Activated T-cell treated with anti-CD3 and anti-CD28 coated beads, Interleukin-2, amount 50 U/mL, for 24 hours (primary cell): ENCODE data around the gene PRM3.

Source experiments
- DNase-seq: peaks from one replicate; pipeline ENCODE4 v3.0.0-alpha.2; 2020
- H3K27ac Mint-ChIP-seq: 2 replicates; pipeline ENCODE4 v1.8.0; 2020; ENCODE audit warnings: mild to moderate bottlenecking, mixed read lengths
- H3K27me3 Mint-ChIP-seq: 2 replicates; pipeline ENCODE4 v1.8.0; 2020; ENCODE audit warnings: mixed read lengths
- H3K36me3 Mint-ChIP-seq: 2 replicates; pipeline ENCODE4 v1.8.0; 2020; ENCODE audit warnings: low read depth, mixed read lengths
- H3K4me1 Mint-ChIP-seq: 2 replicates; pipeline ENCODE4 v1.8.0; 2020; ENCODE audit warnings: low read depth, mixed read lengths
- H3K4me3 Mint-ChIP-seq: 2 replicates; pipeline ENCODE4 v1.8.0; 2020; ENCODE audit warnings: mild to moderate bottlenecking, moderate library complexity, mixed read lengths
- H3K9me3 Mint-ChIP-seq: 2 replicates; pipeline ENCODE4 v1.8.0; 2020; ENCODE audit warnings: mixed read lengths

The PRM3 gene

GRCh38 chr16:11251525-11252481 is 21.6 kb downstream of the PRM3 start:
- peak overlapping the region; percentile 96 for H3K4me3 Mint-ChIP-seq
- DNase-seq, result peak; percentile 86
- peaks cover 59% of the 10 kb centered on the region for H3K36me3 Mint-ChIP-seq
- peaks cover 61% of the 10 kb centered on the region for H3K4me1 Mint-ChIP-seq
- H3K27ac Mint-ChIP-seq, result peak overlapping the region; percentile 98
- no peaks in the 10 kb centered on the region for H3K27me3 Mint-ChIP-seq
- H3K9me3 Mint-ChIP-seq, result no peaks in the 10 kb centered on the region

- peaks cover 66% of the 10 kb centered on the region for H3K4me1 Mint-ChIP-seq
- H3K4me3 Mint-ChIP-seq, result peak overlapping the region; percentile 96
- no peaks in the 10 kb centered on the region for H3K9me3 Mint-ChIP-seq
- no peak for DNase-seq
- H3K27me3 Mint-ChIP-seq, result no peaks in the 10 kb centered on the region
- H3K36me3 Mint-ChIP-seq, result peaks cover 55% of the 10 kb centered on the region
- peak overlapping the region; percentile 98 for H3K27ac Mint-ChIP-seq
Measured at GRCh38 chr16:11250786-11251524, 22.5 kb downstream of the PRM3 start.

GRCh38 chr16:11250091-11250785 is 23.2 kb downstream of the PRM3 start:
- Mint-ChIP-seq H3K27ac (peak overlapping the region; percentile 98), H3K9me3 (no peaks in the 10 kb centered on the region), H3K27me3 (no peaks in the 10 kb centered on the region), H3K4me3 (no peak overlapping the region), H3K36me3 (peaks cover 53% of the 10 kb centered on the region), H3K4me1 (peaks cover 73% of the 10 kb centered on the region)
- DNase-seq, result peak; percentile 57

- Mint-ChIP-seq H3K4me1 (peaks cover 77% of the 10 kb centered on the region), H3K27ac (peak overlapping the region; percentile 79), H3K9me3 (no peaks in the 10 kb centered on the region)
Measured at GRCh38 chr16:11249233-11250061, 24.0 kb downstream of the PRM3 start.

GRCh38 chr16:11248133-11248532 is 25.3 kb downstream of the PRM3 start:
- no peak overlapping the region for H3K4me3 Mint-ChIP-seq
- peaks cover 33% of the 10 kb centered on the region for H3K36me3 Mint-ChIP-seq
- no peak for DNase-seq
- no peaks in the 10 kb centered on the region for H3K27me3 Mint-ChIP-seq
- H3K4me1 Mint-ChIP-seq, result peaks cover 70% of the 10 kb centered on the region
- peak overlapping the region; percentile 90 for H3K27ac Mint-ChIP-seq
- H3K9me3 Mint-ChIP-seq, result no peaks in the 10 kb centered on the region

More at GRCh38 chr16:11249233-11250061, 24.0 kb downstream of the PRM3 start:
- Mint-ChIP-seq H3K27me3 (no peaks in the 10 kb centered on the region), H3K4me3 (no peak overlapping the region), H3K36me3 (peaks cover 47% of the 10 kb centered on the region)
- DNase-seq, result no peak

- H3K4me3 Mint-ChIP-seq, result no peak overlapping the region
- H3K27me3 Mint-ChIP-seq, result no peaks in the 10 kb centered on the region
- H3K27ac Mint-ChIP-seq, result peak overlapping the region; percentile 60
- no peak for DNase-seq
- peaks cover 51% of the 10 kb centered on the region for H3K4me1 Mint-ChIP-seq
- H3K9me3 Mint-ChIP-seq, result no peaks in the 10 kb centered on the region
- H3K36me3 Mint-ChIP-seq, result peaks cover 15% of the 10 kb centered on the region
Measured at GRCh38 chr16:11245988-11246387, 27.4 kb downstream of the PRM3 start.

GRCh38 chr16:11245222-11245737 is 28.1 kb downstream of the PRM3 start:
- no peak for DNase-seq
- Mint-ChIP-seq H3K36me3 (peaks cover 10% of the 10 kb centered on the region), H3K4me3 (no peak overlapping the region), H3K9me3 (no peaks in the 10 kb centered on the region), H3K27me3 (no peaks in the 10 kb centered on the region), H3K4me1 (peaks cover 46% of the 10 kb centered on the region), H3K27ac (peak overlapping the region; percentile 60)

- DNase-seq, result no peak
- H3K36me3 Mint-ChIP-seq, result peaks cover 1% of the 10 kb centered on the region
- H3K27me3 Mint-ChIP-seq, result no peaks in the 10 kb centered on the region
- H3K4me3 Mint-ChIP-seq, result no peak overlapping the region
- no peak overlapping the region for H3K27ac Mint-ChIP-seq
- H3K4me1 Mint-ChIP-seq, result peaks cover 34% of the 10 kb centered on the region
- no peaks in the 10 kb centered on the region for H3K9me3 Mint-ChIP-seq
Measured at GRCh38 chr16:11242658-11243057, 30.8 kb downstream of the PRM3 start.

GRCh38 chr16:11241480-11242204 is 31.8 kb downstream of the PRM3 start:
- no peaks in the 10 kb centered on the region for H3K27me3 Mint-ChIP-seq
- H3K4me1 Mint-ChIP-seq, result peaks cover 34% of the 10 kb centered on the region
- H3K27ac Mint-ChIP-seq, result no peak overlapping the region
- no peak for DNase-seq
- no peaks in the 10 kb centered on the region for H3K9me3 Mint-ChIP-seq
- no peak overlapping the region for H3K4me3 Mint-ChIP-seq
- no peaks in the 10 kb centered on the region for H3K36me3 Mint-ChIP-seq

GRCh38 chr16:11240636-11241473 is 32.6 kb downstream of the PRM3 start:
- no peak overlapping the region for H3K4me3 Mint-ChIP-seq
- DNase-seq, result no peak
- H3K27me3 Mint-ChIP-seq, result no peaks in the 10 kb centered on the region
- no peaks in the 10 kb centered on the region for H3K36me3 Mint-ChIP-seq
- H3K27ac Mint-ChIP-seq, result peak overlapping the region; percentile 86
- no peaks in the 10 kb centered on the region for H3K9me3 Mint-ChIP-seq
- H3K4me1 Mint-ChIP-seq, result peaks cover 30% of the 10 kb centered on the region

- Mint-ChIP-seq H3K27me3 (no peaks in the 10 kb centered on the region), H3K27ac (peak overlapping the region; percentile 86), H3K4me1 (peaks cover 29% of the 10 kb centered on the region), H3K9me3 (no peaks in the 10 kb centered on the region), H3K4me3 (no peak overlapping the region), H3K36me3 (no peaks in the 10 kb centered on the region)
- DNase-seq, result no peak
Measured at GRCh38 chr16:11239644-11240632, 33.5 kb downstream of the PRM3 start.
